ENCODE results near the gene CCDC12.

Gene CCDC12

DNA sequence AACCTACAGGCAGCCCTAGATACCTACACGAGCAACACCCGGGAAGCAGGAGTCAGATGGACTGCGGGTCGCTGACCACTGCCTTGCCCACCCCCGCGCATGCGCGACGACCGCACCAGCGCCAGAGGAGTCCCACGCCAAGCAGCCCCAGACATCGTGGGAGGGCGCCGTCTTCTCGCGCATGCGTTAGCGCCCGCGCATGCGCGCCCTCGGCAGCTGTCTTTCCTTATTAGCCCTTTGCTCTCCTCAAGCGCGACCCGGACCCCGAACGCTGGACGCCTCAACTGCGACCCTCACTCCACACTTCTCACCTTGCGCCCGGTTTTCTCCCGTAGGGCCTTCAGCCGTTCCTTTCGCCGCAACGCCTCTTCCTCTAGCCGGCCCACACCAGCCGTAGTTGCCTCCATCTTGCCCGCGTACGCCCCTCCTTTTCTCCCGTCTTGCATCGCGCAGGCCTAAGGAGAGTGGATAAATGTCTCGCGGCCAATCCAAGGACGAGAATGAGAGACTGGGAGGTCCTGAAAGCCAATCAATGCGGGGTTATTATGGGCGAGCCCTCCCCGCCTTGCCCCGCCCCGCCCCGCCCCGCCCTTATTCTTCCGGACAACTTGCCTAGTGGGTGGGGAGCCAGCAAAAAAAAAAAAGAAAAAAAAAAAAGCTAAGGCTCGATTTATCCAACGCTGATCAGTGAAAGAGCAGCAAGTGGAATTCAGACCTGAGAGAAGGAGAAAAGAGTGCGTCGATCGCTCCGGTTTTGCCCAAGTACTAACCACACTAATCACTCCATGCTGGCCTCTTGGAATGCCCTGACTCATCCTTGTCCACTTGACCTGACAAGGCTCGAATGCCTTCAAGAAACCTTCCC lies at the start of gene CCDC12:
TSS of gene CCDC12 (minus strand) at position 420 of the 865 bp plus-strand sequence. CDS start at position 407, 13 bp downstream.
- peak; percentile 98 for DNase-seq

DNA sequence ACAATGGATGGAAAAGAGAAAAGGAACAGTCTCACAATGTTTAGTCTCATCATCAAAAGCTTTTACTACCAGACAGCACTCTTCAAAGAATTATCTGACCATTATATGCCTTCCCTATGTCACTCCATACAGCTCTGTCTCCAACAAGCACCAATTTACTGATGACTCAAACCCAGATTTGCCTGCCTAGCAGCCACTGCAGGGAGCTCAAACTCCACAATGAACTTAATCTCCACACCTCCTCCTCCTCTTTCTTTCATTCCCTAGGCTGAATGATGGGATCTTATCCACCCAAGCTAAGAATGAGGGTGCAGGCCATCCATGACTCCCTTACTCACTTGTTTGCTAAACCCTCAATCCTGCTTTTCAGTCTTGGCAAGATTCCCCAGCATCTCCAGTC lies 48.4 kb upstream of the CCDC12 start:
- no peak for DNase-seq

- DNase-seq = no peak
Observed at GRCh38 chr3:47022641-47023071, 46.1 kb upstream of the CCDC12 start.

DNA sequence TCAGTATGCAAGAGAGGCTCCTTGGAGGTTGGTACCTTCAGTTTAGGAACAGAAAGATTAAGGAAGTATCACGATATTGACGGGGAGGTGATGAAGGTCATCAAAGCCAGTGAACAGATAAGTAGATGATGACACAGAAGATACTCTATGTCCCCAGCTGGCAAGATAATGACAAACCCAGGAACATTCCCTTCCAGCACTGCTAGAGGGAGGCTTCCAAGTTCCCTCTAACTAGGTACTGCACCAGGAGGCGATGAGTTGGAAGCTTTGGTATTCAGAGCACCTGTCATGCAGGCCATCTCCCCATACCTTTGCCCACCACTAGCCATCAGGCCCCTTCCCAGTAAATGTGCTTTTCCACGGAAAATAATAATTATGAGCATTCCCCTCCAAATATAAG lies 43.8 kb upstream of the CCDC12 start:
- DNase-seq = no peak

DNA sequence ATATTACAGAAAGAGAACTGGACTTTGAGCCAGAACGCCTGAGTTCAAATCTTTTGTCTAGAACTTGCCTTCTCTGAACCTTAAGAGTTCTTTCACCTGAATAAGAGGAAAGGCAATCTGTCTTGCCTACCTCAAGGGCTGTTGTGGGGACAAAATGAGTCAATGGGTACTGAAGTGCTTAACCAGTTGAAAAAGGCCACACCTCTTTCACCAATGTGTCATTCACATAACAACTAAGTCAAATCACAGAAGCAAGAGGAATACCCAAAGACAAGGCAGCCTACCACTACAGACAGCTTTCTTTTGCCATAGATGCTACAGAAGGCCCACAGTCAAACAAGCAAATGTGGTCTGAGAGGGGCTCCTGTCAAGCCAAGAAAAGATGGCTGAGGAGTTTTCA lies 42.7 kb upstream of the CCDC12 start:
- no peak for DNase-seq

DNA sequence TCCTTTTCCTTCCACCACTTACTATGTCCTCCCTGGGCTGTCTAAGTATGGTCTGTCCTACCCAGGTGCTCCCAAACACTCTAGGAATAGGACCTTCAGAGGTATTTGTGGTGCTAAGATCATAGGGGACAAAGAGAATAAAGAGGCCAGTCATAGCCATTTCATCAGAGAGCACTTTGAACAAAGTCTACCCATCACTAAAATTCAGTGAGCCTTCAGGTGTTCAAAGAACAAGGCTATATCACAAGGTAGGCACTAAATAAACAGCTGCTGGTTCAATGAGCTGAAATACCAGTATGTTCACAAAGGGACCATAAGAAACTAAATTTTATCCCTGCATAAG lies 41.7 kb upstream of the CCDC12 start:
- DNase-seq = no peak

- DNase-seq = no peak
Observed at GRCh38 chr3:47017504-47018268, 41.1 kb upstream of the CCDC12 start.

GRCh38 chr3:47016934-47017435 lies 40.4 kb upstream of the CCDC12 start:
- DNase-seq = peak; percentile 33

- no peak for DNase-seq
Observed at GRCh38 chr3:47016086-47016933, 39.8 kb upstream of the CCDC12 start.

DNA sequence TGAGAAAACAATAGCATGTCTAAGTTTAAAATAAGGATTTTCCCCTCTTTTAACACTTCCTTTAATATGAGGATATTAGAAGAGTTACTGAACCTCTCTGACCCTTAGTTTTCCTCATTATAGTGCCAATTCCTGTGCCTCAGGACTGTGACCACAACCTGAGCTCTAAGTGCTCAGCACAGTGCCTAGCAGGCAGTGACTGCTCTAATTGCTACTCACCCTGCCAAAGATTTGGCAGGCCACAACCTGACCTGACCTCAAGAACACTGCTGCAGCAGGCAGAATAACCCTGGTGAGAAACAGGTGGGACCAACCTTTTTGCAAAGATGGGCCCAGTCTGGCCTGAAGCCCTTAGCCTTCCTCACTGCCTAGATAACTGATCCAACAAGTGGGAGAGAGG lies 38.6 kb upstream of the CCDC12 start:
- DNase-seq = no peak

DNA sequence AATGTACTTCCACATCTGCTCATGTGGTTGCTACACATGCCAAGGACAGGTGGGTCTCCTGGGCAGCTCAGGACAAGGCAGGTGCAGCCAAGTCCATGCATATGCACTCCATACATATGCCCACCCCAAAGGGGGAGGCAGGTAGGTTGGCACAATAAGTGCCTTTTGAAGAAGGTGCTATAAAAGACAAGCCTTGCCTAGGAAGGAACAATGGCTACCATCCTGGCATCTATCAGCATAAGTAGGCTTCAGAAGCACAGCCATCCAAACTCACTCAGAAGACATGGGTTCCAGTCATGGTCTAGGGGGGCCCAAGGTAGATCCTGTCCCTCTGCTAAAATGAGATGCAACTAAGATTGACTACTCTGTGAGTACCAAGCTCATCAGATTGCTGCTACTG lies 37.5 kb upstream of the CCDC12 start:
- DNase-seq = no peak

- DNase-seq = no peak
Observed at GRCh38 chr3:47013231-47013630, 36.7 kb upstream of the CCDC12 start.

DNA sequence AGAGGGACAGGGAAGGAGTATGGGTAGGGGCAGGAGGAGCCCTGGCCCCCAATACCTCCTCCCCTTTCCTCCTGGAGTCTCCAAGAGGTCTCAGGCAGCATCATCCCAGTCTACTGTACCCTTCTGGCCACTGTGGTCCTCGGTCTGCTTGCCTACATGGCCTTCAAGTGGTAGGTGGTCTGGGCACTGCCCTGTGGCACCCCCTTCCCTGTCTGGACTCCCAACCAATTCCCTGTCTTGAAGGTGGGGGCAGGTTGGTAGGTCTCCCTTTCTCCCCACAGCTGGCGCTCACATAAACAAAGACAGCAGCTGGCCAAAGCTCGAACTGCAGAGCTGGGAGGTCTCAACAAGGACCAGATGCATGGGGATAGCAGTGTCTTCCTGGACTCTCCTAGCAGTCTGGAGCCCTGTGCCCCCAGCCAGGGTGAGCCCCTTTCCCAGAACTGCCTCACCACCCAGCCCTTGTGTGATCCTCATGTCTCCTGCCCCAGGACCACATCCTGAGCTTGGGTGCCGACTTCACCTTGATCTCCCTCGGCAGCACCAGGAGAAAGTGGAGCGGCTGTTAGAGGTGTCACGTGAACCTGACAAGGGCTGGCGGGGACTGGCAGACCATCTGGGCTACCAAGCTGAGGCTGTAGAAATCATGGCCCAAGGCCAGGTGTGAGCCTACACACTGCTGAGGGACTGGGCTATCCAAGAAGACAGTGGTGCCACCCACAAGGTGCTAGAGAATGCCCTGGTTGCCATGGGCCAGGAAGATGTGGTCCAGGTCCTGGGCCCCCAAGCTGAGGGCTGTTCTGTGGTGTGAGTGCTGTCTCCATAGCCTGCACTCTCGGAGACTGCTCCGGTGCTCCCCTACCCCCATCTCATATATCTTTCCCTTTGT lies 36.0 kb upstream of the CCDC12 start:
- no peak for DNase-seq

DNA sequence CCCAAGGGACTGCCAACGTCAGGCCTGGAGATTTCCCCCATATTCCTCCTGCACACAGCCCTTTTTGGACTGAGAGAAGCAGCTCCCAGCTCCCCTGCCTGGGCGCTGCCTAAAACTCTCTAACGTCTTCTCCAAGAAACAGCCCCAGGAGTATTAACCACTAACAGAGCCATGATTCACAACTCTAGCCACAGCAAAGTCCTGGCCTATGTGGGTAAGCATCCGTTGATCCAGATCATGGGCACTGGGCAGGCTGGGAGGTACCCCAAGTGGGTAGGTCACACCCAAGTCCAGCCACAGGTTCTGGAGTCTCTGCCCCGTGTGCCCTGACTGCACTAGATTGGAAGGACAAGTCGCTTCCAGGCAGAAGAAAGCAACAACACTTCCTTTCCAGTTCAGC lies 34.8 kb upstream of the CCDC12 start:
- no peak for DNase-seq

DNA sequence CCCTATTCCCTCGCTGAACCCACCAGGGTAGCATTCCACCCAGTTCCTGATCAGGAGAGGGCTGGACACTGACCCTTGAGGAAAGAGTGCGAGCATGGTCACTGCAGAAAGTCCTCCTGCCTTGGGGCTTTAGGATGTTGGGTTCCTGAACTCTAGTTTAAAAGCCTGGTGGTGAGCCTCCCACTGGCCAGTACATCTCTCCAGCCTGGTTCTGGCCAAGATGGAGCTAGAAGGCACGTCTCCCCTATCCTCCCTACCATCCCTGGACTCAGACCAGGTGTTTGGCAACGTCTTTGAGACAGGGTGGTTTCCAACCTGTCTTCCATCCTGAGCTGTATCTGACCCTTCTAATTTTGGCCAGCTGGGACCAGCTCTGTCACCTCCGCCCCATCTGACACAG lies 34.4 kb upstream of the CCDC12 start:
- DNase-seq = no peak

- no peak for DNase-seq
Observed at GRCh38 chr3:47010111-47010712, 33.7 kb upstream of the CCDC12 start.

DNA sequence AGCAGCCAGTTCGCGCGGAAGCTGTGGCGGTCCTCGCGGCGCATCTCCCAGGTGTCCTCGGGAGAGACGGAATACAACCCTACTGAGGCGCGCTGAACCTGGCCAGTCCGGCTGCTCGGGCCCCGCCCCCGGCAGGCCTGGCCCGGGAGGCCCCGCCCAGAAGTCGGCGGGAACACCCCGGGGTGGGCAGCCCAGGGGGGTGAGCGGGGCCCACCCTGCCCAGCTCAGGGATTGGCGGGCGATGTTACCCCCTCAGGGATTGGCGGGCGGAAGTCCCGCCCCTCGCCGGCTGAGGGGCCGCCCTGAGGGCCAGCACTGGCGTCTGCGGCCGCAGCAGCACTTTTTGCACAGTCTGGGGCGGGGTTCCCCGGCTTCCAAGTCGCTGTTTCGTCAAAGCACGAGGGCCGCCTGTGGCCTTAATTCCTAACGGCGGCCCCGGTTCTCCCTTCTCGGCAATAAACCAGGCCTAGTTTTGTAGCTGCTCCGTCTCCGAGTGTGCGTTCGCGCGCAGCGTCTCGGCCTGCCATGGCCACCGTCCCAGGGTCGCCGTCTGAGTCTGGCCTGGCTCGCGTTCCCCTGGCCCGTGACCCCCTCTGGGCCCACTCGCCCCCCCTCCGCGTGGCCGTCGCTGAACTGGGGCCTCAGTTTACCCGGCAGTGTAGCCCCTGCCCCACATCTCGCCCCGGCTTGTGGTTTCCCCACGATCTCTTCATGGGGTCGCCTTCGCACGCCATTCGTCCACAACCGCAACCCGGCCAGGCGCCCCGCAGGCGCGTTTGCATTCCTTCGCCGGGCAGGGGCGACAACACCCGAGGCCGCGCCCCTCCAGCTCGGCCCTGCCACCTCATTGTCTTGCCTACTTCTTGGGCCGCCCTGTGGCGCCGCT lies 32.9 kb upstream of the CCDC12 start:
- peak; percentile 79 for DNase-seq

GRCh38 chr3:47008851-47009224 lies 32.3 kb upstream of the CCDC12 start:
- no peak for DNase-seq

DNA sequence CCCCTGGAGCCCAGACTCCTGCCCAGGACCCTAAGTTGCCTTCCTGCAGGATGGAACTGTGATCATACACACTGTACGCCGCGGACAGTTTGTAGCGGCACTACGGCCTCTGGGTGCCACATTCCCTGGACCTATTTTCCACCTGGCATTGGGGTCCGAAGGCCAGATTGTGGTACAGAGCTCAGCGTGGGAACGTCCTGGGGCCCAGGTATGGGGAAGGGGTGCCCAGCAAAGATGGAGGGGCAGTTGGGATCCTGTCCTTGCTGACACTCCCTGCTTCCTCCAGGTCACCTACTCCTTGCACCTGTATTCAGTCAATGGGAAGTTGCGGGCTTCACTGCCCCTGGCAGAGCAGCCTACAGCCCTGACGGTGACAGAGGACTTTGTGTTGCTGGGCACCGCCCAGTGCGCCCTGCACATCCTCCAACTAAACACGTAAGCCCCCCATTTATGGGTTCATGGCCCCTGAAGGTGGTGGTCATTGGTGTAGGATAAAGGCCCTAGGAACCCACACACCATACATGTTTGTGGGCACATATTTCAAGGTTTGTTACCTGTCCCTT lies 31.8 kb upstream of the CCDC12 start:
- DNase-seq = no peak
